ENCODE data around the gene IL16.

DNA sequence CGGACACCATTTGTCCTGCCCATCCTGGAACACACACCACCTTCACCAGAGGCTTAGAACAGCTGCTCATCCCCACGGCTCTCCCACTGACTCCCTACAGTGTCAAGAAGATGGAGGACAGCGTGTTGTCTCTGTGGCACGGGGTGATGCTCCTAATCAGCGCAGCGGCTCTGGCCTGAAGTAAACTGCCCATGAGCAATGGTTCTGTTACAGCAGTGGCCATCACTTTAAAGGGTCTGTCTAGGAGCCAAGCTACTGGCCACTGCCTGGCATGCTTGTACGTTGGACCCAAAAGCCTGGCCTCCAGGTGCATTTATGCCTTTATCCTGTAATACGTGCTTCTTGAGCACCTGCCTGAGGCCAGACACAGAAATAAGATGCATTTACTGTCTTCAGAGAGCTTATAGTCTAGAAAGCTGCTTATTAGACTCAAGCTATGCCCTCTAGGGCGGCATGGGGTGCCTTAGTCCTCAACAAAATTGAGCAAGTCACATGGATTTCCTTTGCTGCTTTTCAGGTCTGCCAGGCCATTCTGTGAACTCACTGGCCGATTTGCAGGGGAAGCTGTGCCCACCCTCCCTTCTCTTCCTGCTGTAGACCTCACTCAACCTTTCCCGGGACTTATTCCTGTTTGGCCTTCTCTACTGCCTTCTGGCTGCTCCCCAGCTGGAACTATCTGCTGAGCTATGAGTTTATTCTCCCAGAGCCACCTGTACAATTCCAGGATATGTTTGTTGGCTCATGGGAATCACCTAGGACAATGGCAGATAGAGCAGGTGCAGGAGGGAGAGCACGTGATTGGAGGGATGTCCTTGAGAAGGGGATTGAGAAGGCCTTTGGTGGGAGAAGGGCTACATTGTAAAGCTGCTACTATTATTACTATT, 75.3 kb downstream of the IL16 start:
- TF ChIP-seq BHLHE40 (IDR thresholded peaks at IDR 0.05; ENCODE audit: borderline replicate concordance), result no peak
- TF ChIP-seq SUZ12 (IDR thresholded peaks at IDR 0.05), result no peak
- TF ChIP-seq ZNF384 (IDR thresholded peaks at IDR 0.05), result no peak
- no peak for TF ChIP-seq L3MBTL2 (conservative IDR thresholded peaks at IDR 0.05)
